Right atrium auricular region (tissue), 2 donors: ENCODE results near the gene RNF17. TPM values are rescaled to one million over a fixed set of nuclear protein-coding genes. Genes with fewer than 3 reads are reported as not detected.

ENCODE experiments used
- DNase-seq: peaks from one replicate; pipeline ENCODE4 v3.0.0-alpha.2; 2019; ENCODE audit warnings: low spot score
- H3K27ac ChIP-seq, 2 donors: fragments of 200-600 bp; sonication (generic); 1 replicate in 1 of 2; 2 replicates in 1 of 2; pipeline ENCODE4 v1.5.1; 2016 to 2019
- H3K27me3 ChIP-seq, 2 donors: fragments of 200-600 bp; sonication (generic); one replicate each; pipeline versions ENCODE4 v1.5.1 to v1.6.0; 2017 to 2019
- H3K36me3 ChIP-seq: fragments of 200-600 bp; sonication (generic); one replicate; pipeline ENCODE4 v1.5.1; 2016
- H3K4me1 ChIP-seq, 2 donors: fragments of 200-600 bp; sonication (generic); one replicate each; pipeline versions ENCODE4 v1.5.1 to v1.6.0; 2017 to 2019
- H3K4me3 ChIP-seq, 2 donors: fragments of 200-600 bp; sonication (generic); 1 replicate in 1 of 2; 2 replicates in 1 of 2; pipeline ENCODE4 v1.5.1; 2017 to 2019; ENCODE audit warnings: mild to moderate bottlenecking in 1 of 2, moderate library complexity in 1 of 2
- H3K9me3 ChIP-seq, 2 donors: fragments of 200-600 bp; sonication (generic); one replicate each; pipeline ENCODE4 v1.5.1; 2019
- CTCF ChIP-seq, 2 donors: fragments of 200-600 bp; sonication (generic); IDR thresholded peaks; one replicate each; pipeline ENCODE4 v1.5.1; 2019; ENCODE audit warnings: antibody characterized with exemption in 2 of 2
- total RNA-seq, 2 donors: library from RNA; depleted of rRNA; stranded (reverse); fragments of >200 nt; gene quantifications; one replicate each; pipeline ENCODE4 v1.1.0, GENCODE V29; 2016

RNF17 gene
- total RNA-seq, 2 donors from 2014 or later: not detected

GRCh38 chr13:24878340-24878739 lies 114.4 kb downstream of the RNF17 start:
- no peaks in the 10 kb centered on the region for H3K4me1 ChIP-seq
- no peak for TF ChIP-seq CTCF (IDR thresholded peaks at IDR 0.05)
- DNase-seq: no peak
- H3K9me3 ChIP-seq: no peaks in the 10 kb centered on the region
- no peak overlapping the region for H3K4me3 ChIP-seq
- no peak overlapping the region for H3K27ac ChIP-seq
- no peaks in the 10 kb centered on the region for H3K36me3 ChIP-seq
- no peaks in the 10 kb centered on the region for H3K27me3 ChIP-seq

DNA sequence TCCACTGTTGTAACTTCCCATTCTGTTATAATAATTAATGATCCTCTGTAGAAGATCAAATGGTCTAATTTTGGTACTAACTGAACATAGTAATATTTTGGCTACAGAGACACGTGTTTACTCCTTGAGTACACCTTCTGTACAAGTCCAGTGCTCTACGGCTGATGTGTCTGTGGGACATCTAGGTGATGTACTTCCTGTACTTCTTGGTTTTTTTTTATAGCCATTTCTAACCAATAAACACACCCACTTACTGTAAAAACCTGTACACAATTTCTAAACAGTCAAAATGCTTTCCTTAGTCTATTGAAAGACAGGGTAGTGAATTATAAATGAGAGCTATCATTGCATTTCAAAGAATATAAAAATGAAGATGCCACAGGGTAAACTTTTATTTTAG lies 118.7 kb downstream of the RNF17 start:
- no peak for TF ChIP-seq CTCF (IDR thresholded peaks at IDR 0.05)
- Histone ChIP-seq H3K9me3 (no peaks in the 10 kb centered on the region), H3K27me3 (no peaks in the 10 kb centered on the region), H3K27ac (no peak overlapping the region), H3K4me1 (no peaks in the 10 kb centered on the region), H3K36me3 (peaks cover 7% of the 10 kb centered on the region), H3K4me3 (no peak overlapping the region)
- DNase-seq: no peak

DNA sequence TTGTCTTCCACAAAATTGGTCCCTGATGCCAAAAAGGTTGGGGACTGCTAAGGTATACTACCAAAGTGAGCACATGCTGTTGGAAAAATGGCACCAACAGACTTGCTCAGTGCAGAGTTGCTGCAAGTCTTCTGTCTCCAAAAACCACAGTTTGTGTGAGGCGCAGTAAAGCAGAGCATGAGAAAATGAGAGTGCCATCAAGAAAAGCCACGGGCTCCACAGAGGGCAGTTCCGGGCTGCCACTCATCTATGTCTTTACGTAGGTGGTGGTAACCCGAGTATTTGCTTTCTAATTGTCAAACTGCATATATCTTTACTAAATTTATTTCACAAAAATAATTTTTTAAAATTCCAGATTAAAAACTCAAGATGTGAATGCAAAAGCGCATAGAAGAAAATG lies 123.8 kb downstream of the RNF17 start:
- Histone ChIP-seq H3K9me3 (no peaks in the 10 kb centered on the region), H3K27me3 (no peaks in the 10 kb centered on the region), H3K36me3 (peaks cover 7% of the 10 kb centered on the region), H3K4me3 (no peak overlapping the region), H3K27ac (no peak overlapping the region), H3K4me1 (no peaks in the 10 kb centered on the region)
- TF ChIP-seq CTCF (IDR thresholded peaks at IDR 0.05): no peak
- DNase-seq: no peak

- no peak for DNase-seq
- no peak overlapping the region for H3K27ac ChIP-seq
- H3K36me3 ChIP-seq: peaks cover 7% of the 10 kb centered on the region
- no peaks in the 10 kb centered on the region for H3K4me1 ChIP-seq
- H3K27me3 ChIP-seq: no peaks in the 10 kb centered on the region
- H3K9me3 ChIP-seq: no peaks in the 10 kb centered on the region
- TF ChIP-seq CTCF (IDR thresholded peaks at IDR 0.05): no peak
- no peak overlapping the region for H3K4me3 ChIP-seq
Measured at GRCh38 chr13:24888291-24888931, 124.4 kb downstream of the RNF17 start.

GRCh38 chr13:24890256-24890655 lies 126.3 kb downstream of the RNF17 start:
- peaks cover 7% of the 10 kb centered on the region for H3K36me3 ChIP-seq
- H3K27me3 ChIP-seq: no peaks in the 10 kb centered on the region
- H3K4me1 ChIP-seq: no peaks in the 10 kb centered on the region
- H3K27ac ChIP-seq: no peak overlapping the region
- no peak for DNase-seq
- no peak for TF ChIP-seq CTCF (IDR thresholded peaks at IDR 0.05)
- no peak overlapping the region for H3K4me3 ChIP-seq
- H3K9me3 ChIP-seq: no peaks in the 10 kb centered on the region

DNA sequence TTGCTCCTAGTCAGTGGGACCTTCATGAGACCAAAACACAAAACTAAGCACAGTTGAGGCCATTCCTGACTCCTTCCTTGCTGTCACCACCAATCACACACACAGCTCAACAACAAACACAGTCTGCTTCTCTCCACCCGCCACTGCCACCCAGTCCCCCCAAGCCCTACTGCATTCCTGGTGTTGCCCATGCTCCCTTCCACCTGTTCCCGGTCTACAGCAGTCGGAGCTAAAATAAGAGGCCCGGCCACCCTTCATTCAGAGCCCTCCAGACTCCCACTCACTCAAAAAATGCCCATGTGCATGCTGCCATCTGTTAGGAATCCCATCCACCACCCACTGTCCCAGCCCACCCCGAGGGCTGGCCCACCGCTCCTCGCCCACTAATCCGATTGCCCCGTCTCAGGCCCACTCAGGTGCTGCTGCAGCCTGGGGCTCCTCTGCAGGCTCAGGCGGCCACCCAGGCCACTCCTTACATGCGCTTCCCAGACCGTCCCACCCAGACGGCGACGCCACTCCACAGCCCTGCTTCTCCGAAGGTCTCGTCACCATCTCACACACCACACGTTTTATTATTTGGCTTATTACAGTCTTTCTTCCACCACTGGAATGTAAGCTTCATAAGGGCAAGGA lies 127.6 kb downstream of the RNF17 start:
- H3K4me1 ChIP-seq: no peaks in the 10 kb centered on the region
- H3K27me3 ChIP-seq: no peaks in the 10 kb centered on the region
- no peak for DNase-seq
- H3K4me3 ChIP-seq: no peak overlapping the region
- H3K36me3 ChIP-seq: no peaks in the 10 kb centered on the region
- no peak for TF ChIP-seq CTCF (IDR thresholded peaks at IDR 0.05)
- H3K27ac ChIP-seq: no peak overlapping the region
- H3K9me3 ChIP-seq: no peaks in the 10 kb centered on the region
